HEK293 (cell line): ENCODE measurements around the gene IMMP2L.

Experiments
- GFI1B ChIP-seq: fragments of 450-650 bp; formaldehyde crosslinking; IDR thresholded peaks from 2 replicates; pipeline ENCODE4 v1.5.1; 2016; ENCODE audit warnings: missing biosample characterization, missing genetic modification characterization
- KLF10 ChIP-seq: fragments of 450-650 bp; IDR thresholded peaks from 2 replicates; pipeline ENCODE4 v1.5.1; 2018; ENCODE audit warnings: missing biosample characterization, mild to moderate bottlenecking, missing genetic modification characterization
- PATZ1 ChIP-seq: fragments of 450-650 bp; formaldehyde crosslinking; IDR thresholded peaks from 2 replicates; pipeline ENCODE4 v1.5.1; 2016; ENCODE audit warnings: missing biosample characterization, missing genetic modification characterization
- REST ChIP-seq: fragments of 450-650 bp; formaldehyde crosslinking; IDR thresholded peaks from 2 replicates; pipeline ENCODE4 v1.5.1; 2016; ENCODE audit warnings: missing biosample characterization, missing genetic modification characterization
- YY1 ChIP-seq: fragments of 450-650 bp; formaldehyde crosslinking; IDR thresholded peaks from 2 replicates; pipeline ENCODE4 v1.5.1; 2018; ENCODE audit warnings: missing biosample characterization, missing genetic modification characterization
- ZIC2 ChIP-seq: fragments of 450-650 bp; formaldehyde crosslinking; IDR thresholded peaks from 2 replicates; pipeline ENCODE4 v1.5.1; 2016; ENCODE audit warnings: missing biosample characterization, missing genetic modification characterization
- ZNF175 ChIP-seq: fragments of 450-650 bp; formaldehyde crosslinking; IDR thresholded peaks from 2 replicates; pipeline ENCODE4 v1.5.1; 2016; ENCODE audit warnings: missing biosample characterization, missing genetic modification characterization
- ZNF26 ChIP-seq: fragments of 450-650 bp; formaldehyde crosslinking; IDR thresholded peaks from 2 replicates; pipeline ENCODE4 v1.5.1; 2016; ENCODE audit warnings: missing biosample characterization, missing genetic modification characterization
- ZNF311 ChIP-seq: fragments of 450-650 bp; formaldehyde crosslinking; IDR thresholded peaks from 2 replicates; pipeline ENCODE4 v1.5.1; 2017; ENCODE audit warnings: missing biosample characterization, missing genetic modification characterization, borderline replicate concordance
- ZNF391 ChIP-seq: fragments of 450-650 bp; formaldehyde crosslinking; IDR thresholded peaks from 2 replicates; pipeline ENCODE4 v1.5.1; 2016; ENCODE audit warnings: low read depth, missing biosample characterization, missing genetic modification characterization, borderline replicate concordance
- TF ChIP-seq, protein P1 (sequence below): fragments of 450-650 bp; formaldehyde crosslinking; IDR thresholded peaks from 2 replicates; pipeline ENCODE4 v1.5.1; 2016; ENCODE audit warnings: missing biosample characterization, missing genetic modification characterization

DNA sequence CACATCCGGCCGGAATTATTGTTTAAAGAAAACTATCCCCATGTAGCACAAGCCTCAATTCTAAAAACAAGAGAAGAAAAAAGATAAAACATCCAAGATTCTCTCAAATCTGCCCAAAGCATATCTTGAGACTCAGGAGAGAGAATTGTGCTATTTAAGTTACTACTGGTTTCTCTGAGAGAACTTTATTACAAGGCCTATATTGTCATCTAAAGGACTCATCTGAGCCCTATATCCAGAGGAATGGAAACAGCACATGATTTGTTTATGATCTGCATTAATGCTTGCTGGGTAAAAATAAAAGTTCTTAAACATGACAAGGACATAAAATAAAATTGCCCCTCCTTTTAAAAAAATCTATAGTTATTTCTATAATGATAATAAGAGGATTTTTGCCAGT lies 446.3 kb downstream of the IMMP2L start:
- TF ChIP-seq ZNF311 (tag by site-specific recombination) = no peak
- no peak for TF ChIP-seq REST (tag by site-specific recombination)
- TF ChIP-seq YY1 (tag by site-specific recombination) = no peak
- no peak for TF ChIP-seq KLF10
- TF ChIP-seq GFI1B (tag by site-specific recombination) = no peak
- TF ChIP-seq, protein P1, sequence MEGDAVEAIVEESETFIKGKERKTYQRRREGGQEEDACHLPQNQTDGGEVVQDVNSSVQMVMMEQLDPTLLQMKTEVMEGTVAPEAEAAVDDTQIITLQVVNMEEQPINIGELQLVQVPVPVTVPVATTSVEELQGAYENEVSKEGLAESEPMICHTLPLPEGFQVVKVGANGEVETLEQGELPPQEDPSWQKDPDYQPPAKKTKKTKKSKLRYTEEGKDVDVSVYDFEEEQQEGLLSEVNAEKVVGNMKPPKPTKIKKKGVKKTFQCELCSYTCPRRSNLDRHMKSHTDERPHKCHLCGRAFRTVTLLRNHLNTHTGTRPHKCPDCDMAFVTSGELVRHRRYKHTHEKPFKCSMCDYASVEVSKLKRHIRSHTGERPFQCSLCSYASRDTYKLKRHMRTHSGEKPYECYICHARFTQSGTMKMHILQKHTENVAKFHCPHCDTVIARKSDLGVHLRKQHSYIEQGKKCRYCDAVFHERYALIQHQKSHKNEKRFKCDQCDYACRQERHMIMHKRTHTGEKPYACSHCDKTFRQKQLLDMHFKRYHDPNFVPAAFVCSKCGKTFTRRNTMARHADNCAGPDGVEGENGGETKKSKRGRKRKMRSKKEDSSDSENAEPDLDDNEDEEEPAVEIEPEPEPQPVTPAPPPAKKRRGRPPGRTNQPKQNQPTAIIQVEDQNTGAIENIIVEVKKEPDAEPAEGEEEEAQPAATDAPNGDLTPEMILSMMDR = no peak
- TF ChIP-seq ZNF26 = no peak
- TF ChIP-seq ZNF175 = no peak
- TF ChIP-seq ZIC2 (tag by site-specific recombination) = no peak
- no peak for TF ChIP-seq ZNF391 (tag by site-specific recombination)
- TF ChIP-seq PATZ1 (tag by site-specific recombination) = no peak
